Thymus (tissue), 11 donors: ENCODE data around the gene TSC22D3. TPM values are rescaled to one million over a fixed set of nuclear protein-coding genes. Genes with fewer than 3 reads are reported as not detected.
"Not testable (repeated sequence)": the region's sequence is repeated elsewhere in the genome, so short reads cannot be mapped to it uniquely, and the experiment has no call there.

Source experiments
- DNase-seq, 9 donors: peaks; one replicate each; pipeline ENCODE4 v3.0.0-alpha.2; 2013; ENCODE audit warnings: low spot score in 9 of 9, low read depth in 6 of 9, missing footprints in 1 of 9
- H3K27ac ChIP-seq, 2 donors: one replicate each; pipeline ENCODE4 v1.5.1; 2013; ENCODE audit warnings: control low read depth in 1 of 2, low read depth in 1 of 2, low read length in 1 of 2, mild to moderate bottlenecking in 1 of 2, moderate library complexity in 1 of 2
- H3K27me3 ChIP-seq, 2 donors: one replicate each; pipeline ENCODE4 v1.5.1; 2013; ENCODE audit warnings: low read length in 1 of 2; ENCODE audit not compliant: control insufficient read depth in 2 of 2, insufficient read depth in 1 of 2
- H3K36me3 ChIP-seq, 2 donors: one replicate each; pipeline ENCODE4 v1.5.1; 2013; ENCODE audit warnings: low read length in 1 of 2, mild to moderate bottlenecking in 1 of 2, moderate library complexity in 1 of 2; ENCODE audit not compliant: control insufficient read depth in 2 of 2, insufficient read depth in 2 of 2
- H3K4me1 ChIP-seq, 2 donors: one replicate each; pipeline ENCODE4 v1.5.1; 2013; ENCODE audit warnings: low read length in 2 of 2; ENCODE audit not compliant: control insufficient read depth in 2 of 2, insufficient read depth in 2 of 2
- H3K4me3 ChIP-seq, 2 donors: one replicate each; pipeline ENCODE4 v1.5.1; 2013; ENCODE audit warnings: low read length in 2 of 2, control low read depth in 1 of 2, mild to moderate bottlenecking in 1 of 2
- H3K9me3 ChIP-seq, 2 donors: one replicate each; pipeline ENCODE4 v1.5.1; 2013; ENCODE audit warnings: low read length in 1 of 2, mild to moderate bottlenecking in 1 of 2; ENCODE audit not compliant: control insufficient read depth in 2 of 2, insufficient read depth in 1 of 2
- WGBS: extraction: QIAGEN DNeasy Blood & Tissue Kit; methylation state at CpG from one replicate; pipeline ENCODE4 v1.1.7; 2013; 5-methylcytosine and 5-hydroxymethylcytosine counted together
- polyA plus RNA-seq: library from polyadenylated mRNA; stranded (reverse); fragments of 200-250 nt; gene quantifications from one replicate; pipeline ENCODE4 v1.2.3, GENCODE V29; 2013
- total RNA-seq: library from RNA; stranded (reverse); fragments of 120-200 nt; gene quantifications from one replicate; pipeline ENCODE4 v1.2.4, GENCODE V29; 2013
- donor health status: healthy.

The TSC22D3 gene
- total and polyA plus RNA-seq, 2 donors = 63.4 to 873 TPM

- 88% methylated on average over 5 of the region's 5 CpGs for WGBS
- H3K27ac ChIP-seq = no peak overlapping the region
- no peaks in the 10 kb centered on the region for H3K27me3 ChIP-seq
Observed at GRCh38 chrX:107669885-107670628, 105.5 kb downstream of the TSC22D3 start.

GRCh38 chrX:107669261-107669660 lies 106.3 kb downstream of the TSC22D3 start:
- Histone ChIP-seq H3K36me3 (no peaks in the 10 kb centered on the region), H3K27ac (no peak overlapping the region), H3K4me3 (no peak overlapping the region), H3K4me1 (peaks cover 2 to 22% of the 10 kb centered on the region in 2 donors), H3K27me3 (no peaks in the 10 kb centered on the region), H3K9me3 (no peaks in the 10 kb centered on the region)
- peak in 2 of 9 donors; percentile 21 to 59 for DNase-seq
- 58% methylated on average over 4 of the region's 4 CpGs for WGBS

More at GRCh38 chrX:107669885-107670628, 105.5 kb downstream of the TSC22D3 start:
- DNase-seq = no peak
- H3K9me3 ChIP-seq = no peaks in the 10 kb centered on the region
- no peaks in the 10 kb centered on the region for H3K36me3 ChIP-seq
- H3K4me3 ChIP-seq = no peak overlapping the region
- peaks cover 3 to 30% of the 10 kb centered on the region in 2 donors for H3K4me1 ChIP-seq

GRCh38 chrX:107668710-107669109 lies 106.9 kb downstream of the TSC22D3 start:
- H3K4me3 ChIP-seq, H3K27me3 ChIP-seq, H3K27ac ChIP-seq, DNase-seq, H3K9me3 ChIP-seq, H3K36me3 ChIP-seq: not testable (repeated sequence)
- H3K4me1 ChIP-seq = peaks cover 2 to 16% of the 10 kb centered on the region in 2 donors
- WGBS = 94% methylated on average over 5 of the region's 5 CpGs

- H3K9me3 ChIP-seq = no peaks in the 10 kb centered on the region
- DNase-seq = no peak
- H3K27ac ChIP-seq = no peak overlapping the region
- no peaks in the 10 kb centered on the region for H3K27me3 ChIP-seq
- WGBS = 100% methylated on average over 1 of the region's 1 CpG
- no peaks in the 10 kb centered on the region for H3K36me3 ChIP-seq
- H3K4me3 ChIP-seq = no peak overlapping the region
- H3K4me1 ChIP-seq = peaks cover 0 to 5% of the 10 kb centered on the region in 2 donors
Observed at GRCh38 chrX:107667426-107667825, 108.2 kb downstream of the TSC22D3 start.

- Histone ChIP-seq H3K36me3 (no peaks in the 10 kb centered on the region), H3K27ac (no peak overlapping the region), H3K9me3 (no peaks in the 10 kb centered on the region), H3K4me3 (no peak overlapping the region), H3K4me1 (peaks cover 0 to 5% of the 10 kb centered on the region in 2 donors), H3K27me3 (no peaks in the 10 kb centered on the region)
- WGBS = 97% methylated on average over 1 of the region's 1 CpG
- no peak for DNase-seq
Observed at GRCh38 chrX:107666931-107667330, 108.7 kb downstream of the TSC22D3 start.

Other genes starting within 250 kb of the TSC22D3 start
- 41.7 TPM for gene PRPS1, start 147.3 kb downstream of the TSC22D3 start, total RNA-seq
- 26.4 TPM for gene PRPS1, start 147.3 kb downstream of the TSC22D3 start, polyA plus RNA-seq
- gene NCBP2L, start 1.9 kb upstream of the TSC22D3 start, total RNA-seq = 0.09 TPM
- 0.21 TPM for gene NCBP2L, start 1.9 kb upstream of the TSC22D3 start, polyA plus RNA-seq
- 2.0 TPM for gene MID2, start 50.1 kb upstream of the TSC22D3 start, total RNA-seq
- 1.4 TPM for gene MID2, start 50.1 kb upstream of the TSC22D3 start, polyA plus RNA-seq
- not detected for gene TEX13B, start 206.6 kb upstream of the TSC22D3 start, total RNA-seq
- gene TEX13B, start 206.6 kb upstream of the TSC22D3 start, polyA plus RNA-seq = not detected